Measurements from ENCODE around the gene GLI1. TPM values are rescaled to one million over a fixed set of nuclear protein-coding genes. Genes with fewer than 3 reads are reported as not detected.

The GLI1 gene
- polyA plus RNA-seq, 3 donors = 0.11 to 0.25 (median 0.18) TPM

Other genes with a start within 250 kb of the GLI1 start
- gene NXPH4, start 243.0 kb upstream of the GLI1 start, polyA plus RNA-seq = 1 to 10 TPM; 2.0 to 4.5 (median 3.4) TPM
- gene SHMT2, start 230.1 kb upstream of the GLI1 start, polyA plus RNA-seq = 10 to 100 TPM; 39.3 to 71.7 (median 60.8) TPM
- gene STAC3, start 208.6 kb upstream of the GLI1 start, polyA plus RNA-seq = 1 to 10 TPM in 2 of 3 donors, under 1 TPM in 1; 0.72 to 4.5 (median 1.8) TPM
- gene R3HDM2, start 28.7 kb upstream of the GLI1 start, polyA plus RNA-seq = 10 to 100 TPM; 11.7 to 24.2 (median 18.1) TPM
- under 1 TPM in 1 of 3 donors, not detected in 2; 0.03 TPM for gene INHBC, start 25.0 kb upstream of the GLI1 start, polyA plus RNA-seq
- gene INHBE, start 4.5 kb upstream of the GLI1 start, polyA plus RNA-seq = not detected
- 10 to 100 TPM in 2 of 3 donors, 1 to 10 TPM in 1; 2.6 to 33.6 (median 28.7) TPM for gene ARHGAP9, start 20.1 kb downstream of the GLI1 start, polyA plus RNA-seq
- gene MARS1, start 28.3 kb downstream of the GLI1 start, polyA plus RNA-seq = 10 to 100 TPM; 31.7 to 67.0 (median 42.7) TPM
- gene DDIT3, start 60.7 kb downstream of the GLI1 start, polyA plus RNA-seq = 10 to 100 TPM; 27.4 to 30.6 (median 28.1) TPM
- gene MBD6, start 63.0 kb downstream of the GLI1 start, polyA plus RNA-seq = 10 to 100 TPM; 20.9 to 32.4 (median 24.8) TPM
- gene DCTN2, start 87.4 kb downstream of the GLI1 start, polyA plus RNA-seq = 10 to 100 TPM; 88.6 to 95.1 (median 93.2) TPM
- under 1 TPM; 0.04 to 0.41 (median 0.11) TPM for gene KIF5A, start 90.3 kb downstream of the GLI1 start, polyA plus RNA-seq
- gene PIP4K2C, start 131.4 kb downstream of the GLI1 start, polyA plus RNA-seq = 10 to 100 TPM in 2 of 3 donors, 1 to 10 TPM in 1; 8.8 to 10.2 (median 10.1) TPM
- 10 to 100 TPM in 2 of 3 donors, 1 to 10 TPM in 1; 8.4 to 23.3 (median 14.5) TPM for gene DTX3, start 145.0 kb downstream of the GLI1 start, polyA plus RNA-seq
- 10 to 100 TPM in 2 of 3 donors, 1 to 10 TPM in 1; 4.7 to 69.7 (median 10.8) TPM for gene ARHGEF25, start 151.7 kb downstream of the GLI1 start, polyA plus RNA-seq
- gene B4GALNT1, start 173.4 kb downstream of the GLI1 start, polyA plus RNA-seq = 1 to 10 TPM in 1 of 3 donors, under 1 TPM in 2; 0.35 to 2.5 (median 0.70) TPM
- gene OS9, start 234.3 kb downstream of the GLI1 start, polyA plus RNA-seq = 100 to 1,000 TPM; 176 to 204 (median 192) TPM

Data from adipose tissue (tissue), 3 donors.